Muscle layer of colon (tissue), 2 donors: ENCODE results near the gene ADSL.
"Not testable (repeated sequence)": the region's sequence is repeated elsewhere in the genome, so short reads cannot be mapped to it uniquely, and the experiment has no call there.

Source experiments
- H3K27ac ChIP-seq: one replicate; pipeline ENCODE4 v1.7.0; 2013; ENCODE audit warnings: low read depth, mild to moderate bottlenecking, low read length, moderate library complexity
- H3K27me3 ChIP-seq, 2 donors: one replicate each; pipeline ENCODE4 v1.7.0; 2013; ENCODE audit warnings: low read length in 2 of 2, mild to moderate bottlenecking in 2 of 2; ENCODE audit not compliant: insufficient read depth in 2 of 2, control insufficient read depth in 1 of 2
- H3K36me3 ChIP-seq: one replicate; pipeline ENCODE4 v1.7.0; 2013; ENCODE audit warnings: mild to moderate bottlenecking, low read length; ENCODE audit not compliant: insufficient read depth
- H3K4me1 ChIP-seq: one replicate; pipeline ENCODE4 v1.7.0; 2013; ENCODE audit warnings: mild to moderate bottlenecking, low read length; ENCODE audit not compliant: insufficient read depth
- H3K4me3 ChIP-seq, 2 donors: one replicate each; pipeline ENCODE4 v1.7.0; 2013; ENCODE audit warnings: low read length in 2 of 2, low read depth in 1 of 2, mild to moderate bottlenecking in 1 of 2, moderate library complexity in 1 of 2
- H3K9ac ChIP-seq: one replicate; pipeline ENCODE4 v1.7.0; 2013; ENCODE audit warnings: low read length
- H3K9me3 ChIP-seq: one replicate; pipeline ENCODE4 v1.7.0; 2013; ENCODE audit warnings: mild to moderate bottlenecking, low read length
- donor health status: abdominal sarcoma.
- donor health status: Adenocarcinoma of cecum.

Gene ADSL

DNA sequence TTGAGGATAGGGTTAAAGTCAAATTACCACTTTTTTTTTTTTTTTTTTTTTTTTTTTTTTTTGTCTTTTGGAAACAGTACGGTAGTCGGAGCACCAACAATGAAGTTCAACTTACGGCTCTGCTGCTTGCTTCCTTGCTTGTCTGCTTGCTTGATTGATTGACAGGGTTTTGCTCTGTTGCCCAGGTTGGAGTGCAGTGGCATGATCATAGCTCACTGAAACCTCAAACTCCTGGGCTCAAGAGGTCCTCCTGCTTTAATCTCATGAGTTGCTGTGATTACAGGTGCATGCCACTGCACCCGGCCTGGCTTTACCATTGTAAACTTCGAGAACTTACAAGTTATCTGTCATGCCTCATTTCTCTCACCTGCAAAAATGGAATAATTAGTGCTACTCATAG, 29.8 kb downstream of the ADSL start:
- Histone ChIP-seq H3K9ac (no peak overlapping the region), H3K36me3 (no peaks in the 10 kb centered on the region), H3K4me1 (peaks cover 14% of the 10 kb centered on the region), H3K27ac (no peak overlapping the region), H3K4me3 (no peak overlapping the region), H3K27me3 (no peaks in the 10 kb centered on the region), H3K9me3 (no peaks in the 10 kb centered on the region)

DNA sequence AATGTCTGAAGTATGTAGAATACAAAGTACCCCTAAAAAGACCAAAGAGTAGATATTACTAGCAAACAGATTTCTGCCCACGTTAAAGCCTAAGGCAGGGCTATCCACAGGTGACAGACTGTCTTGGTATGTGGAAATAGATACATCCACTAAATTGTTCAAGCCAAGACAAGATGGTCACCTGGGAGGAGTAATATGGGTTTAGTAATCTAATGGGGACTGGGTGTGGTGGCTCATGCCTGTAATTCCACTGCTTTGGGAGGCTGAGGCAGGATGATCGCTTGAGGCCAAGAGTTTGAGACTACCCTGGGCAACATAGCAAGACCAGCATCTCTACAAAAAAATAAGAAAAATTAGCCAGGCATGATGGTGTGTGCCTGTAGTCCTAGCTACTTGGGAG, 31.6 kb downstream of the ADSL start:
- Histone ChIP-seq H3K27me3 (no peaks in the 10 kb centered on the region), H3K9me3 (no peaks in the 10 kb centered on the region), H3K4me3 (no peak overlapping the region), H3K36me3 (no peaks in the 10 kb centered on the region), H3K4me1 (peaks cover under 1% of the 10 kb centered on the region), H3K27ac (no peak overlapping the region), H3K9ac (no peak overlapping the region)

DNA sequence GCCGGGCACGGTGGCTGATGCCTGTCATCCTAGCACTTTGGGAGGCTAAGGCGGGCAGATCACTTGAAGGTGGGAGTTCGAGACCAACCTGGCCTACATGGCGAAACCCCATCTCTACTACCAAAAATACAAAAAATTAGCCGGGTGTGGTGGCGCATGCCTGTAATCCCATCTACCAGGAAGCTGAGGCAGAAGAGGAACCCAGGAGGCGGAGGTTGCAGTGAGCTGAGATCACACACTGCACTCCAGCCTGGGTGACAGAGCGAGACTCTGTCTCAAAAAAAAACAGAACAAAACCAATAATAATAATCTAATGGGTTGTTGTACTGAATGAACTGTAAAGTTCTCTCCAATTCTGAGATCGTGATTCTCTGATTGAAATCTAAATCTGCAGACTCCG, 32.1 kb downstream of the ADSL start:
- not testable (repeated sequence) for H3K27ac ChIP-seq, H3K4me3 ChIP-seq, H3K4me1 ChIP-seq, H3K36me3 ChIP-seq, H3K9ac ChIP-seq, H3K27me3 ChIP-seq, H3K9me3 ChIP-seq

DNA sequence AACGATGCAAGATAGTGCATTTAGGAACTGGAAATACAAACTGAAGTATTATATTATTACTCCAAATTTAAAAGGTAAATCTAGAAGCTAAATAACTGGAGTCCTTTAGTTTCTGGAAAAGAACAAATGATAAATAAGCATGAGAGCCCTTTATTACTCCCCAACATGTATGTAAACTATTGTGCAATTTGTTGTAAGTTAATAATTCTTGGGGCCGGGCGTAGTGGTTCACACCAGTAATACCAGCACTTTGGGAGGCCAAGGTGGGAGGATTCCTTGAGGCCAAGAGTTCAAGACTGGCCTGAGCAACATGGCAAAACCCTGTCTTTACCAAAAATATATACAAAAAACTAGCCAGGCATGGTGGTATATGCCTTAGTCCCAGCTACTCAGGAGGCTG, 35.2 kb downstream of the ADSL start:
- H3K9ac ChIP-seq: no peak overlapping the region
- no peak overlapping the region for H3K27ac ChIP-seq
- no peaks in the 10 kb centered on the region for H3K4me1 ChIP-seq
- no peaks in the 10 kb centered on the region for H3K36me3 ChIP-seq
- H3K9me3 ChIP-seq: no peaks in the 10 kb centered on the region
- no peak overlapping the region for H3K4me3 ChIP-seq
- no peaks in the 10 kb centered on the region for H3K27me3 ChIP-seq

DNA sequence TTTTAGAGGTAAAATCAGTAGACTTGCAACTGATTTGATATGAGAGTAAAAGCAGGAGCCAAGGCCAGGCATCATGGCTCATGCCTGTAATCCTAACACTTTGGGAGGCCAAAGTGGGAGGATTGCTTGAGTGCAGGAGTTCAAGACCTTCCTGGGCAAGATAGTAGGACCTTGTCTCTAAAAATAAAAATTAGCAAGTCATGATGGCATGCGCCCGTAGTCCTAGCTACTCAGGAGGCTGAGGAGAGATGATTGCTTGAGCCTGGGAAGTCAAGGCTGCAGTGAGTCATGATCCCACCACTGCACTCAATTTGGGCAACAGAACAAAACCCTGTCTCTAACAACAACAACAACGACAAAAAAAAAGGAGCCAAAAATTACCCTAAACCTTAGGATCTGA, 37.6 kb downstream of the ADSL start:
- H3K9ac ChIP-seq: no peak overlapping the region
- no peaks in the 10 kb centered on the region for H3K9me3 ChIP-seq
- no peaks in the 10 kb centered on the region for H3K27me3 ChIP-seq
- no peak overlapping the region for H3K4me3 ChIP-seq
- H3K36me3 ChIP-seq: no peaks in the 10 kb centered on the region
- H3K4me1 ChIP-seq: no peaks in the 10 kb centered on the region
- H3K27ac ChIP-seq: no peak overlapping the region

DNA sequence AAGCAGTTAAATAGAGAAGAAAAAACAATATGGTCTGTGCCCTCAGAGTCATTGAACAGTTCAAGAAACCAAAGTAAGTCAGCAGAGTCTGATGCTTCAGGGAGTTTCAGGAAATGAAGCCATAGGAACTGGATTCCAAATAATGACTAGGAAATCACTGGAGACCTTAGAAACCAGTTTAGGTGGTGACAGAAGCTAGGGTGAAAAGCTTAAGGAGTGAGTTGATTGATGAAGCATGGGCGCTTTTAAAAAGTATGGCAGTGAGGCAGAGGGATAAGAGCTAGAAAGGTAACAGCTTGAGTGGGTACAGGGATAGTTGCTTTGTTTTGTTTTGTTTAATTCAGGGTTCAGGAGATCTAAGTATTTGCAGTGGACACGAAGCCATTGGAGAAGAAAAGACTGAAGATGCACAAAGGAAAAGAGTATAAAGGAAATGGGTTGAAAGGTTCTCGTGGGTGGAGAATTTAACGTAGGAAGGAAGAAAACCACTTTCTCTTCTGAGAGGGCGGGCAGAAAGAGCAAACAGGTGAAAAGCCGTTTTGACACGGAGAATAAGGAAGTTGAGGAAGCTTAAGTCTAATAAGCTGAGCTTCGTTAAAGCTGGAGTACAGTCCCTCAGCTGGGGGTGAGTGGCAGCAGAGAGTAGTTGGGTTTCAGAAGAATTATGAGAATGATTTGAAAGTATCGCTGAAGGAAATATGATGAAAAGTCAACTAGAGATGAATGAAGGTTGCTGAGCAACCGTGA, 38.9 kb downstream of the ADSL start:
- Histone ChIP-seq H3K4me1 (no peaks in the 10 kb centered on the region), H3K4me3 (no peak overlapping the region), H3K27ac (no peak overlapping the region)

DNA sequence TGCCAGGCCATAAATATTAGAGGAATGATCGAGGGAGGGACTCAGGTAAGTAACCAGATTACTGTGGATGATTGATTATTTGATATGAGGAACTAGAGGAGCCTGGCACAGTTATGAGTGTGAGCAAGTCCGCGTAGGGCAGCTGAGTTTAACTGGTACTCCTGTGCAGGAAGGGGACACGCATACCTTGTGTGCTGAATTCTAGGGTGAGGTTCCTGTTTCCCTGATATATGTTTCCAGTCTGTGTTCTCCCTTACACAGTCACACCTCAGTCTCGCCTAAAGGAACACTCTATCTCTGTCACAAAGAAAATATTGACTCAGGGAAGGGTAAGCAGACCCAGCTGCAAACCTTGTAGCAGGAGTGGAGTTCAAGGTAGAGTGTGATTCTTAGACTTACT, 41.4 kb downstream of the ADSL start:
- Histone ChIP-seq H3K4me1 (no peaks in the 10 kb centered on the region), H3K4me3 (no peak overlapping the region), H3K27me3 (no peaks in the 10 kb centered on the region), H3K9me3 (no peaks in the 10 kb centered on the region), H3K9ac (no peak overlapping the region), H3K36me3 (no peaks in the 10 kb centered on the region), H3K27ac (no peak overlapping the region)

More for the DNA sequence above, 38.9 kb downstream of the ADSL start:
- Histone ChIP-seq H3K27me3 (no peaks in the 10 kb centered on the region), H3K9ac (no peak overlapping the region), H3K36me3 (no peaks in the 10 kb centered on the region), H3K9me3 (no peaks in the 10 kb centered on the region)

DNA sequence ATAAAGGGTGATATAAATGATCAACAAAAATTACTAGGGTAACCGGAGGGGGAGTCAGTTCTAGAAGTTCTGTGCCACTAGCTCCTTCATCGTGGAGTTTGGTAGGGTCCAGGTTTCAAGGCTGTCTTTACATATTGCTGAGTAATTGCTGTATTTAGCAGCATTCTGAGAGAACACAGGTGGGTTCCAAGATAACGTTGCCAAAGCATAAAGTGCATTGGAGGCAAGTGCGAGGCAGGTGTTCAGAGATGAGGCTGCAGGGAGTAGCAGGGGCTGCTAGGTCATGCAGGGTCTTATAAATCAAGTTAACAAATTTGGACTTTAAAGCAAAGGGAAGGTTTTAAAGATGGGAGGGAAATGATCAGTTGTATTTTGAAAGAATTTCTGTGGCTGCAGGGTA, 41.9 kb downstream of the ADSL start:
- no peaks in the 10 kb centered on the region for H3K27me3 ChIP-seq
- no peaks in the 10 kb centered on the region for H3K4me1 ChIP-seq
- no peaks in the 10 kb centered on the region for H3K9me3 ChIP-seq
- H3K27ac ChIP-seq: no peak overlapping the region
- no peaks in the 10 kb centered on the region for H3K36me3 ChIP-seq
- H3K9ac ChIP-seq: no peak overlapping the region
- no peak overlapping the region for H3K4me3 ChIP-seq

DNA sequence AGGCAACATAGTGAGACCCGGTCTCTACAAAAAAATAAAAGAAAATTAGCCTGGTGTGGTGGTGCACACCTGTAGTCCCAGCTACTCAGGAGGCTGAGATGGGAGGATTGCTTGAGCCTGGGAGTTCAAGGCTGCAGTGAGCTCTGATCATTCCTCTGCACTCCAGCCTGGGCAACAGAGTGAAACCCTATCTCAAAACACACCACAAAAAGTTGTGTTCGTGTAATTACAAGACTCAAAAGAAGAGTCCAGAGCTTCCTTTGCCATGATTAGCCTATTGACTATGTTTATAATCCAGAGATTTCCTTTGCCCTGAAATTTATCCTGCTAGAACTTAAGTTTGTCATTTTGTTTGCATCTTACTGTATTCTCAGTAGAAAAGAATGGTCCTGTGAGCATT, 45.1 kb downstream of the ADSL start:
- peaks cover 8% of the 10 kb centered on the region for H3K36me3 ChIP-seq
- H3K27me3 ChIP-seq: no peaks in the 10 kb centered on the region
- H3K27ac ChIP-seq: no peak overlapping the region
- no peak overlapping the region for H3K9ac ChIP-seq
- no peaks in the 10 kb centered on the region for H3K4me1 ChIP-seq
- no peaks in the 10 kb centered on the region for H3K9me3 ChIP-seq
- no peak overlapping the region for H3K4me3 ChIP-seq

DNA sequence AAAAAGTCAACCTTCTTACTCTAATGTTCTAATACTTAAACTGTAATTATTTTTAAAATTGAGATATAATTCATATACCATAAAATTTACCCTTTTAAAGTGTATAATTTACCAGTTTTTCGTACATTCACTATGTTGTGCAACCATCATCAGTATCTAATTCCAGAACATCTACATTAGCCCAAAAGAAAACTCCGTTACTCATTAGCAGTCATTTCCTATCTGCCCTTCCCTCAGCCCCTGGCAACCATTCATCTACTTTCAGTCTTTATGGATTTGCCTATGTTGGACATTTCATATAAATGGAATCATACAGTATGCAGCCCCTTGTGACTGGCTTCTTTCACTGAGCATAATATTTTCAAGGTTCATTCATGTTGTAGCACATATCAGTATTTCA, 46.3 kb downstream of the ADSL start:
- Histone ChIP-seq H3K27ac (no peak overlapping the region), H3K9me3 (no peaks in the 10 kb centered on the region), H3K9ac (no peak overlapping the region), H3K27me3 (no peaks in the 10 kb centered on the region), H3K36me3 (peaks cover 8% of the 10 kb centered on the region), H3K4me1 (no peaks in the 10 kb centered on the region), H3K4me3 (no peak overlapping the region)

DNA sequence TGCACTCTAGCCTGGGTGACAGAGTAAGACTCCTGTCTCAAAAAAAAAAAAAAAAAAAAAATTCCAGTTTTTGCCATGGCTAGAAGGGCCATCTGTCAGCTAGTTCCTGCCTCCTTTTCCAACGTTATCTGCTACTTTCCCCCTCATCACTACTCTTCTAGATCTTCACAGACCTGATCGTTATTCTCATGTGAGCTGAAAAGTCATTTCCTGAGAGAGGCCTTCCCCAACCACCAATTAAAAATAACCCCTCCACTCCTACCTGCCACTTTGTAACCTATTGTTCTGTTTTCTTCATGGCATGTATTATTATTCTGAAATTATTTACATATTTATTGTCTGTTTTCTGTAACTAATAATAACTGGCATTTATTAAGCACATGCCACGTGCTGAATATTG, 48.3 kb downstream of the ADSL start:
- no peaks in the 10 kb centered on the region for H3K4me1 ChIP-seq
- H3K9me3 ChIP-seq: no peaks in the 10 kb centered on the region
- no peaks in the 10 kb centered on the region for H3K27me3 ChIP-seq
- H3K9ac ChIP-seq: no peak overlapping the region
- no peak overlapping the region for H3K27ac ChIP-seq
- no peak overlapping the region for H3K4me3 ChIP-seq
- H3K36me3 ChIP-seq: peaks cover 8% of the 10 kb centered on the region

DNA sequence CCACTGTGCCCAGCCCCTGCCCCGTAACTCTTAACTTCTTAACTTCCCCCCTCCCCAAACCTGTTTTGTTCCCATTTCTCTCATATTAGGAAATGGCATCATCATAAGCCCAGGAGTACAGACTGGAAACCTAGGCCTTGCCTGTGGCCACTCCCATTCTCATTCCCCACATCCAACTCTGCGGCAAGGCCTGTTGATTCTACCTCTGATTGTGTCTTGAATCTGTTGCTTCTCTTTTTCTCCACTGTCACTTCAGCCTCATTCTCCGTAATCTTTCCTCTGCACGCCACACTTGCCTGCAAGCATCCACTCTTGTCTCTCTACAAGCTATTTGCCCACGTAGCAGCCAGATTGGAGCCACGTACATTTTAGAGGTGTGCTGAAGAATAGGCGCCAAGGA, 49.3 kb downstream of the ADSL start:
- no peak overlapping the region for H3K9ac ChIP-seq
- no peak overlapping the region for H3K4me3 ChIP-seq
- H3K36me3 ChIP-seq: peaks cover 8% of the 10 kb centered on the region
- H3K27ac ChIP-seq: no peak overlapping the region
- H3K4me1 ChIP-seq: no peaks in the 10 kb centered on the region
- no peaks in the 10 kb centered on the region for H3K9me3 ChIP-seq
- H3K27me3 ChIP-seq: no peaks in the 10 kb centered on the region
